ENCODE results near the gene B4GALT2. TPM values are rescaled to one million over a fixed set of nuclear protein-coding genes. Genes with fewer than 3 reads are reported as not detected.

Gene B4GALT2
- total and polyA plus RNA-seq, 9 of the 15 experiments (the other 6 are each of a cell fraction or from before 2014, with no cell fraction given) = 1.3 to 86.8 (median 43.8) TPM

GRCh38 chr1:43979528-43980254 is 681 bp downstream of the B4GALT2 start (continued):
- peak in 1 of 2 experiments; percentile 3; a peak in 1 of 4 replicates for TF ChIP-seq UBTF (IDR thresholded peaks at IDR 0.05; ENCODE audit: borderline replicate concordance in 1 of 2, low read depth in 2 of 2, low read length in 2 of 2)
- 0 out of 2 replicates have a peak, but pooled peaks have one; percentile 83 for TF ChIP-seq SREBF2 (CRISPR knock-in tag; IDR thresholded peaks at IDR 0.05)
- TF ChIP-seq PTBP1 (IDR thresholded peaks at IDR 0.05; ENCODE audit: low read depth, low read length) = no peak
- TF ChIP-seq FOXJ2 (tag; IDR thresholded peaks at IDR 0.05) = no peak
- no peak for TF ChIP-seq SRSF1 (IDR thresholded peaks at IDR 0.05; ENCODE audit: low read depth, low read length)
- no peak for TF ChIP-seq HMG20B (CRISPR knock-in tag; IDR thresholded peaks at IDR 0.05)
- no peak for TF ChIP-seq ZFPM2 (CRISPR knock-in tag; IDR thresholded peaks at IDR 0.05)
- no peak for TF ChIP-seq RBM17 (IDR thresholded peaks at IDR 0.05; ENCODE audit: borderline replicate concordance, low read depth, low read length)
- peak; percentile 30; the same call in 1 of the 2 replicates for TF ChIP-seq THRB (CRISPR knock-in tag; conservative IDR thresholded peaks at IDR 0.05)
- TF ChIP-seq EP300 (IDR thresholded peaks at IDR 0.05; ENCODE audit: low read length) = no peak
- TF ChIP-seq ZBTB8A (IDR thresholded peaks at IDR 0.05; ENCODE audit: partially characterized antibody) = no peak
- TF ChIP-seq COPS2 (conservative IDR thresholded peaks at IDR 0.05) = no peak
- no peak for TF ChIP-seq TCFL5 (CRISPR knock-in tag; conservative IDR thresholded peaks at IDR 0.05)
- no peak for TF ChIP-seq ZNF232 (CRISPR knock-in tag; IDR thresholded peaks at IDR 0.05)
- TF ChIP-seq KDM2B (CRISPR knock-in tag; IDR thresholded peaks at IDR 0.05) = no peak
- TF ChIP-seq SAFB (IDR thresholded peaks at IDR 0.05; ENCODE audit: borderline replicate concordance, low read depth, low read length) = peak; percentile 34; the same call in 1 of the 2 replicates
- TF ChIP-seq ARNT (IDR thresholded peaks at IDR 0.05) = no peak
- no peak for TF ChIP-seq ZNF707 (CRISPR knock-in tag; conservative IDR thresholded peaks at IDR 0.05)
- no peak for TF ChIP-seq ZNF280A (IDR thresholded peaks at IDR 0.05; ENCODE audit: low read depth, partially characterized antibody)
- peak; percentile 91 for TF ChIP-seq MXI1 (IDR thresholded peaks at IDR 0.05; ENCODE audit: low read depth, low read length)
- no peak for TF ChIP-seq ZNF778 (CRISPR knock-in tag; IDR thresholded peaks at IDR 0.05)
- TF ChIP-seq SETDB1 (IDR thresholded peaks at IDR 0.05; ENCODE audit: low read length) = no peak
- no peak for TF ChIP-seq ELK1 (CRISPR knock-in tag; IDR thresholded peaks at IDR 0.05)

Data from K562 (cell line).